NAMALWA (cell line): ENCODE data around the gene NDRG4.

Experiments used
- DNase-seq: peaks from one replicate; pipeline ENCODE4 v3.0.0-alpha.2; 2015; ENCODE audit warnings: low spot score

The NDRG4 gene, protein sequence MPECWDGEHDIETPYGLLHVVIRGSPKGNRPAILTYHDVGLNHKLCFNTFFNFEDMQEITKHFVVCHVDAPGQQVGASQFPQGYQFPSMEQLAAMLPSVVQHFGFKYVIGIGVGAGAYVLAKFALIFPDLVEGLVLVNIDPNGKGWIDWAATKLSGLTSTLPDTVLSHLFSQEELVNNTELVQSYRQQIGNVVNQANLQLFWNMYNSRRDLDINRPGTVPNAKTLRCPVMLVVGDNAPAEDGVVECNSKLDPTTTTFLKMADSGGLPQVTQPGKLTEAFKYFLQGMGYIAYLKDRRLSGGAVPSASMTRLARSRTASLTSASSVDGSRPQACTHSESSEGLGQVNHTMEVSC

DNA sequence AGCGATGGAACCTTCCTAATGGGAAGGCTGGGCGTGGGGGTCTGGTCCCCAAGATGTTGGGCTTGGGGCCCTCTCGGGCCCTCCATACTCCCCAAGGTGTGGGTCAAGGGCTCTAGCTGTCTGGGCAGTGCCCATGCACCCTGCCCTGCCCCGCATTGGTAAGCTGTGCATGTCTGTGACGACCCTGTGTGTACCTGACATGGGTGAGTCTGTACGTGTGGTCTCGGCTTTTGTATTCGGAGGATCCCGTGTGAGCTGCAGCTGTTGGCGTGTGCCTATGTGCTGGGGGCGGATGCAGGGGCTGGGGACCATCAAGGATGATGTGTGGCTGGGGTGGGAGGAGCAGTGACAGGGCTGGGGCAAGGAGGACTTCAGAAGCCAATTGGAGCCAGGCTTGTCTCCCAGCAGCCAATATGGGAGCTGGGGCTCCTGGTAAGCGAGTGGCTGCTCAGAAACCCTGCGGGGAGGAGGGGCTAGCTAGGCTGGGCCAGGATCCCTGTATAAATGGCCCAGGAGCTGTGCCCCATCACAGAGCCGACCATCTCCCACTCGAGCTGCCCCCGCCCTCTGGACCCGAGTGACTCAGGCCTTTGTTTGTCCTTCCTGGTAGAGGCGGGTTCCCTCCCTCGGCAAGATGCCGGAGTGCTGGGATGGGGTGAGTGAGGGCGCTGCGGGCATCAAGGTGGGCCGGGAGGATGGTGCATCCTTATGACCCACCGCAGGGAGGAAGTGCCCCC lies at the start of gene NDRG4:
Gene NDRG4, plus strand, starts transcription at position 529 of the 737 bp plus-strand sequence. Its CDS starts 106 bp downstream, at position 635.
- peak; percentile 92 for DNase-seq

DNA sequence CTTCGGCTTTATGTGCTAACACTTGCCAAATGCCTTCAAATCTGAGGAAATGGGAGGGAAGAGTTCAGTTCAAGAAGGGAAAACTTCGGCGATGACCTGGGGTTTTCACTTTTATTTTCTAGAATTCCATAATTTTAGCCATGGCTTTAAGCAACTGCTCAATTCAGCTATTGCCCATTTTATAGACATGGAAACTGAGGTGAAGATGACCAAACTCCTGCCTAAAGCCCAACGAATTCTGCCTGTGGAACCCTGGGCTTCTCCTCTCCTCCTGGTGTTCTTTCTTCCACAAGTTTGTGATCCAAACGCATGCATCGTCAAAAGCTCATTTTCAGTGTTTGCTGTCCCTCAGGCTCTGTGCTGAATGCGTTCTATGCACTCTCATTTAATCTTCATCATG lies 49.4 kb upstream of the NDRG4 start:
- DNase-seq, result no peak

- DNase-seq, result no peak
Measured at GRCh38 chr16:58451265-58451689, 48.7 kb upstream of the NDRG4 start.

- DNase-seq, result no peak
Measured at GRCh38 chr16:58451945-58452401, 48.0 kb upstream of the NDRG4 start.

DNA sequence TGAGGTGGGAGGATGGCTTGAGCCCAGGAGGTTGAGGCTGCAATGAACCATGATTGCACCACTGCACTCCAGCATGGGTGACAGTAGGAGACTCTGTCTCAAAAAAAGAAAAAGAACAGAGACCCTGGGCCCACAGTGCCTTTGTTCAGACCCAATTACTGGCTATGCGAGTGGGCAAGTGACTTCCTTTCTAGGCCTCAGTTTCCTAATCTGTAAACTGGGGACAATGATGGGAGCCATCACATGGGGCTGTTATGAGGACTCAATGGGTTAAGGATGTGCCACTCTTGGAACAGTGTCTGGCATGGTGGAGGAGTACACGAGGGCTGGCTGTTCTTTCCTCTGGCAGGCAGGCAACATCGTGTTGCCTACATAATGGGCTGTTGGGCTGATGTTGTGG lies 47.3 kb upstream of the NDRG4 start:
- no peak for DNase-seq

- no peak for DNase-seq
Measured at GRCh38 chr16:58454178-58454577, 45.8 kb upstream of the NDRG4 start.

DNA sequence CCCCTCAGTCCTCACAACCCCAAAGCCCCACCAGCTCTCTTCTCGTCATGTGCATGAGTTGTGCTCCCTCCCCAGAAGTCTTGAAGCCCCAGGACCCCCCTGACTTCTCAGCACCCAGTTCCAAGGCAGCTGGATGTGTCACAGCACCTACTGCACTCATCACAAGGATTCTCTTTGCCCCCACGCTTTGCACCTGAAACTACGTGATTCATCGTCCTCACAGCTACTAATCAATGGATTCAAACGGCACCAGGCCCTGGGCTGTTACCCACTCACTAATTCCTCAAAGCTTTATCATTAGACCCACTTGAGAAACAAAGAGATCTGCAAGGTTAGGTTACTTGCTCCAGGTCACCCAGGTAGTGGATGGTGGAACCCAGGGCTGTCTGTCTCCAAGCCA lies 45.1 kb upstream of the NDRG4 start:
- no peak for DNase-seq

DNA sequence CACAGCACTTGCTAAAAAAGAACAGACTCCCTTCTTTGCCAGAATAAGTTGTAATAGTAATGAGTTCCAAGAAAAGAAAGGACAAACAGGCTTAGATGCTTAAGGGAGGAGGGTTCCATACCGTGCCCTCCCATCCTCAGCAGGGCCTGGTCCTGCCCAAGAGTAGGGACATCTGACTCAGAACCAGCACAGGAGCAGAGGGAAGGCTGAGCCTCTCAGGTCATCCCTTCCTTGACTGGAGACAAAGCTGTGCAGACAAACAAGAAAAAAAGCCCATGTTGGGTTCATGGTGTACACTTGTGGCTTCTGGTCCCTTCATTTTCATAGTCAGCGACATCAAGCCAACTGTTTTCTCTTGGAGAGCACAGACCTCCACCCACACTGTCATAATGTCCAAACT lies 44.2 kb upstream of the NDRG4 start:
- DNase-seq, result no peak

DNA sequence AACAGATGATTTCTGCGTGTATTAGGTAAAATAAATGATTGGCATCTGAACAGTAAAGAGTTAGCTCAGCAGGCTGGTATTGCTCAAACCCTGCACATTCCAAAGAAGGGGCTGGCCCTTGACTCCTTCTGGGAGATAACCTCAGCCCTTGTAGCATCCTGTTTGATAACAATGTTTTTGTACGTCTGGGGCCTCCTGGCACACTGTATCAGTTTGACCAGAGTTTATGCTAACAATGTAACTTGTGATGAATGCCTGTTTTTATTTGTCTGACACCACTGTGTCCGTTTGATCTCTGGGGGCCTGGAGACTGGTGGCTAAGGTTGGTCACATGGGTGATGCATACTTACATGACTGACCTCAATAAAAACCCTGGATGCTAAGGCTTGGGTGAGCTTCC lies 43.8 kb upstream of the NDRG4 start:
- DNase-seq, result no peak

DNA sequence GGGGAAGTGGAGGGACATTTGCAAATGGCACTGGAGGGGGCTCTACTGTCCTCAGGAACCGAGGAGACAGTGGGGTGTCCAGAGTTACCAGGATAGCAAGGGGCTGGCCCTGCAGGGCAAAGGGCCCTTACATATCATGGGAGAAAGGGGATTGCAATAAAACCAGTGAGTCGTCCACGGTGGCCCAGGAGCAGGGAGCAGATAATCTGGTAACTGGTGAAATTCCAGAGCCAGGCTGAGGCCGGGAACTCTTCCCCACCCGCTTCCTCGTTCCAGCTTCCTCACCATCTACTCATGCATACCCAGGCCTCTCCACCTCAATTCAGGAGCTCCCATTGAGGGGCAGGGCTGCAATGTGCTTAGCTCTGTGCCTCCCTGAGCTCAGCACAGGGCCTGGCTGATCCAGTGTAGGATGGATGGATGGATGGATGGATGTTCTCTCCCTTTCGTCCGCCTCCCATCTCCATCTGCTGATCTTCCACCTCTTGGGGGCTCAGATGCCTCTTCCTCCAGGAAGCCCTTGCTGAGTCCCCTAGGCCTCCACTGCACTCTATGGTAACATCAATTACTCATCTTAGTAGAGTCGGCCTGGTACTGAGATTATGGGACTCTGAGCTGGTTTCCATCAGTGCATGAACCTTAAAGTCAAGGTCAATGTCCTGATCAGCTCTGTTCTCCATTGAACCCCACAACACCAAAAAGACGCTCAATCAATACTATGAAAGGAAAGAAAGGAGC lies 41.2 kb upstream of the NDRG4 start:
- DNase-seq, result no peak

DNA sequence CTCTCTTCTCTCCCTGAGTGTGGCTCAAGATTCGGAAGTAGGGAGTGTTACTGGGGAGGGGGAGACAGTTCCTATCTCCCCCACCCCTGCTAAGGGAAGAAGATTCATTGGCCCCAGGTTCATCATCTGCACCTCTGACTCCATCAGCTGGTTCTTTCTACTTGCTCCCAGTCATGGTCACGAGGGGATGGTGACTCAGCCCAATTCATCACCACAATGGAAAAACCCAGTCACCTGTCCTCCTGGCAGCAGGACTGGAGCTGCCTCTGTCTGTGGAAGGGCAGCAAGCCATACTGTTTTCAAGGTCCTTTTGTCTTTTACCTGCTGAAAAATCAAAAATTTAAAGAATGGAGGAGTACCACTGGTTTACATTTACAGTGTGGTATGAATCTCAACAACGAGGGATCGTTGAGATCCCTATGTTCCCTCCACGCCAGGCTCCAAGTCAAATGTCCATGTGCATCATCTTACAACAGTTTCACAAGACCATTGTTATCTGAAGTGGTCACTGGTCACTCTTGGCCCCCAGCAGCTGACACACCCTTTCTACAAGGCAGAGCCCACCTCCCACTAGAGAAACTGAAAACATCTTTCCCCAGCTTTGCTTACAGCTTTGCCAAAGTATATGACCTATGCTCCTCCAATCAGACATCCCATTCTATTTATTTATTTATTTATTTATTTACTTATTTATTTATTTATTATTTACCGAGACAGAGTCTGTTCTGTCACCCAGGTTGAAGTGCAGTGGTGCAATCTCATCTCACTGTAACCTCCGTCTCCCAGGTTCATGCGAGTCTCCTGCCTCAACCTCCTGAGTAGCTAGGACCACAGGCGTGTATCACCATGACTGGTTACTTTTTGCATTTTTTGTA lies 40.4 kb upstream of the NDRG4 start:
- DNase-seq, result no peak

DNA sequence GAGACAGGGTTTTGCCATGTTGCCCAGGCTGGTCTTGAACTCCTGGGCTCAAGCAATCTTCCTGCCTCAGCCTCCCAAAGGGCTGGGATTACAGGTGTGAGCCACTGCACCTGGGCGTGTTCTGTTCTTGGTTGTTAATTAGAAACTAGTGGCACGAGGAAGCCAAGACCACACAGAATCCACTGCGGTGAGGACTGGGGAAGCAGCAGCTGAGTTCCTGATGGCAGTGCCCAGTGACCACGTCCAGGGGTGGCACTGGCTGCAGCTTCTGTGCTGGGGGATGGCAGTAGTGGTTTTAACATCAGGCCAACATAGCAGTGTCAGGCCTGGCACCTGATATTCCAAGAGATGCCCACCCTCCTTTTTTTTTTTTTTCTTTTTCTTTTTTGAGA lies 39.7 kb upstream of the NDRG4 start:
- DNase-seq, result no peak

DNA sequence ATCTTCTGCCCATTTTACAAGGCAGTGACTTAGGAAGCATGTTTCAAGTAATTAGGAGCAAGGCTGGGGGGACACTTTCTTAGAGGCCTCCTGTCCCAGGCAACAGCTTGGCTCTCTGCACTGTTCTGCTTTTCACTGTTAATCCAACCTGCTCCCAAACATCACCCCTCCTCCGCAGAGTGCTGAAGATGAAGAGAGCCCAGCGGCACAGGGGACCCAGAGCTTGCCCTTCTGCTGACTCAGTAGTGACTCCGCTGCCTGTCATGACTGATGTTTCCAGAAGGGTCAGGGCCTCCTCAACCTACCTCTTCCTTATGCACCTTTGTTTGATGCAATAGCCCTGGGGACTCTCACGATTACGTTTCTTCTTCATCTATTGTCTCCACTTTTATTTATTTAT lies 38.9 kb upstream of the NDRG4 start:
- DNase-seq, result no peak

GRCh38 chr16:58461640-58462039 lies 38.3 kb upstream of the NDRG4 start:
- no peak for DNase-seq

DNA sequence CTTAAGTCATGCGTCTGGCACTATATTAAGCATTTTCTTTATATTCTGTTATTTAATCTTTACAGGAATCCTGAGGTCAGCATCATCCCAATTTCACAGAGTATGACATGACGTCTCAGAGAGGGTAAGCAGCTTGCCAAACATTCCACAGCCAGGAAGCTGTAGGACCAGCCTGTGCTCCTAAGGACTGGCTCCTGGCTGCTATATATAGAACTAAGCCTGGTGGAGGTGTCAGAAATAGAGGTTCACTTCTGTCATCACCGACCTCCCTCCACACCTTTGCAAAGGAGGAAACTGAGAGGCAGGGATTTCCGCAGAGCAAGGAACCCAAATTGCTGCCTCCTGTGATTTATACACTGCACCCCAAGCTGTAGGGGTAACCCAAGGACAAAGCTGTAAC lies 37.9 kb upstream of the NDRG4 start:
- no peak for DNase-seq

DNA sequence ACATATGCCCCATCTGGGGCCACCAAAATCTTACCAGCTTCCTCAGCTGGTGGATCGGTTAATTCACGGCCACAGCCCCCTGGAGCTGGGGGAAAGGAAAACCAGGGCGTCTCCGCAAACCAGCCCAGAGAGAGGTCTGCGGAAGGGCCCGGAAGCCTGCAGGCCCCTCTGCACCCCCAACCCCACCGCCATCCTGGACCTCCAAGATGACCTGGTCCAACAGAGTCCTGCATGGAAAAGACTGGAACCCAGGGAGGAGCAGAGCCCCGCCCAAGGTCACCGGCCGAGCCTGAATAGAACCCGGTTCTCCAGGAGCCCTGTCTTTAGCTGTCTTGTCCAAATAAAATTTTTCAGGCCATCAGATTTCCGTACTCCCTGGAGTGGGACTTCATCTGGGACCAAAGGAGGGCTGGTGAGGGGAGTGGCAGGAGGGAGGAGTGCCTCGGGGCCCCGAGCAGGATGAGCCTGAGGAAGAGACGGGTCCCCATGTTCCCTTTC lies 37.4 kb upstream of the NDRG4 start:
- no peak for DNase-seq

DNA sequence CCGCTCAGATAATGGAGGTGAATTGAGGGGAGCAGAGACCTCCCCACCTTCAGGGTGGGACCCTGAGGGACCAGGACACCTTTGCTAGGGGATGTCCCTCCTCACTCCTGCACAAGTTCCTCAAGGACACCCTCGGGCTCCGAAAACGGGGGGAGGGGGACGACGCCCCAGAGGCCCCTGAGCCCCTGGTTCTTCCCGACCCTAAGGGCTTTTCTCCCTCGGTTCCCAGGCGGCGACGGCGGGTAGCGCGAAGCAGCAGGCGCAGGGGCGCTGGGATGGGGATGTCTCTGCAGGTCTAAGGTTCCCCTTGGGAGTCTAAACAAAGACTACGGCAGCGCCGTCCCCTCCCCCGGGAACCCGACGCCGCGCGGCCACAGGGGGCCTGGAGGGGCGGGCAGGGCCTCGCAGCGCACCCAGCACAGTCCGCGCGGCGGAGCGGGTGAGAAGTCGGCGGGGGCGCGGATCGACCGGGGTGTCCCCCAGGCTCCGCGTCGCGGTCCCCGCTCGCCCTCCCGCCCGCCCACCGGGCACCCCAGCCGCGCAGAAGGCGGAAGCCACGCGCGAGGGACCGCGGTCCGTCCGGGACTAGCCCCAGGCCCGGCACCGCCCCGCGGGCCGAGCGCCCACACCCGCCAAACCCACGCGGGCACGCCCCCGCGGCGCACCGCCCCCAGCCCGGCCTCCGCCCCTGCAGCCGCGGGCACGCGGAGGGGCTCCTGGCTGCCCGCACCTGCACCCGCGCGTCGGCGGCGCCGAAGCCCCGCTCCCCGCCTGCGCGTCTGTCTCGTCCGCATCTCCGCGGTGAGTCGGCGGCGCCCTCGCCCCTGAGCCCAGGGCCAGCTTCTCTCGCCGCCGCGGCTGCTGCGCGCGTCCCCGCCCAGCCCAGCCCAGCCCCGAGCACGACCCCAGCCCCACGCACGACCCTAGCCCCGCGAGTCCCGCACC lies 36.7 kb upstream of the NDRG4 start:
- no peak for DNase-seq

DNA sequence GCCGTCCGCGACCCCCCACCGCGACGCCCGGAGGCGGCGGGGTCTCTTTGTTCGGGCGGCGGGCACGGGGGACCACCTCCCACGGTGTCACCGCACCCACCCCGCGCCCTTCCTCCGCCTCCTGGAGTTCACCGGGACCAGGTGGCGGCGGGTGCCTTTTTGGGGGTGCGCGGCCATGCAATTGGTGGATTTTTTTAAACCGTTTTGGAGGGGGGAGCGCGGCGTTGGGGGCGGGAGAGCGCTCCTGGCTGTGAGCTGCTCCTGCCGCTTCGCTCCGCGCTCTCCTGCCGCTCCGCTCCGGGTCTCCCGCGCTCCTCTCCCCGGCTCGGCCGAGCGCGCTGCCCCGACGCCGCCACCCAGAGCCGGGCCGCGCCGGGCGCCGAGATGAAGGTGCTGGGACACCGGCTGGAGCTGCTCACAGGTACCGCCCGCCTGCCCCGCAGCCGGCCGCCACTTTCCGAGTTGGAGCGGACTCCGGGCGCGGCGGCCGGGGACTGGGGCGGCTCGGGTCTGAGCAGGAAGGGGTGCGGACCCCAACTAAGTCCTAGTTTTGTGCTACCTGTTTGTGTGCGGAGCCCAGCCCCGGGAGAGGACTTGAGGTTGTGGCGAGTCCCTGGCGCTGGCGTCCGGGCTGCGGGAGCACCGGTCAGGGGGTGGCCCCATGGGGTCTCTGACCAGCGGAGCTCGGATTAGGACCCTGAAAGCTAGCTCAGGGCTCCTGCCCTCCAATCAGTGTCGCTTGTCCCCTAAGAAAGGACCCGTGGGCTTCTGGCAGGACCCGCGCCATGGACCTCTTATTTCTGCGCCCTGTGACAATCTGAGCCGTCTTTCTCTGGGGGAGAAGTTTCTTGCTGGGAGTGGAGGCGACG lies 35.7 kb upstream of the NDRG4 start:
- DNase-seq, result no peak

- no peak for DNase-seq
Measured at GRCh38 chr16:58464916-58465731, 34.8 kb upstream of the NDRG4 start.
